Aorta (tissue), 5 donors: ENCODE results near the gene CD8B. TPM values are rescaled to one million over a fixed set of nuclear protein-coding genes. Genes with fewer than 3 reads are reported as not detected.
A peak's percentile ranks its signal among the peaks of the same experiment; 100 is the strongest.
"Not testable (repeated sequence)": the region's sequence is repeated elsewhere in the genome, so short reads cannot be mapped to it uniquely, and the experiment has no call there.

ENCODE experiments used
- ATAC-seq: fragments of 200-7000 bp; cut with Tn5 transposase; one replicate; pipeline ENCODE4 v1.9.1; 2022; ENCODE audit warnings: moderate library complexity; ENCODE audit not compliant: low FRiP score
- DNase-seq, 2 donors: peaks; one replicate each; pipeline ENCODE4 v3.0.0-alpha.2; 2020
- H3K27ac ChIP-seq, 2 donors: one replicate each; pipeline ENCODE4 v1.5.1; 2013; ENCODE audit warnings: low read length in 2 of 2, mild to moderate bottlenecking in 2 of 2, moderate library complexity in 2 of 2, control low read depth in 1 of 2, inconsistent platforms in 1 of 2, low read depth in 1 of 2
- H3K27me3 ChIP-seq, 2 donors: one replicate each; pipeline ENCODE4 v1.6.1; 2013; ENCODE audit warnings: control low read depth in 1 of 2, low read length in 1 of 2, mild to moderate bottlenecking in 1 of 2, moderate library complexity in 1 of 2; ENCODE audit not compliant: insufficient read depth in 2 of 2, control insufficient read depth in 1 of 2
- H3K36me3 ChIP-seq, 2 donors: one replicate each; pipeline ENCODE4 v1.6.1; 2013; ENCODE audit warnings: control low read depth in 1 of 2, low read length in 1 of 2, mild to moderate bottlenecking in 1 of 2; ENCODE audit not compliant: insufficient read depth in 2 of 2, control insufficient read depth in 1 of 2
- H3K4me1 ChIP-seq, 2 donors: one replicate each; pipeline ENCODE4 v1.6.1; 2013; ENCODE audit warnings: low read length in 2 of 2, control low read depth in 1 of 2, mild to moderate bottlenecking in 1 of 2, moderate library complexity in 1 of 2; ENCODE audit not compliant: insufficient read depth in 2 of 2, control insufficient read depth in 1 of 2
- H3K4me3 ChIP-seq, 2 donors: one replicate each; pipeline ENCODE4 v1.5.1; 2013; ENCODE audit warnings: low read length in 2 of 2, control low read depth in 1 of 2, mild to moderate bottlenecking in 1 of 2
- H3K9me3 ChIP-seq: one replicate; pipeline ENCODE4 v1.6.1; 2013; ENCODE audit warnings: mild to moderate bottlenecking, low read length; ENCODE audit not compliant: control insufficient read depth
- WGBS, 2 donors: extraction: QIAGEN DNeasy Blood & Tissue Kit; methylation state at CpG; one replicate each; pipeline ENCODE4 v1.1.7; 2013; 5-methylcytosine and 5-hydroxymethylcytosine counted together
- intact Hi-C, 2 donors: fragments of 100-400 bp; cut with DNase I; formaldehyde crosslinking; loops; one replicate each; pipeline versions ENCODE4 v1.14.2 to v1.15.0; 2022
- polyA plus RNA-seq, 2 donors: library from polyadenylated mRNA; stranded (reverse); fragments of 200-250 nt; gene quantifications; one replicate each; pipeline ENCODE4 v1.2.3, GENCODE V29; 2013
- total RNA-seq, 2 donors: library from RNA; stranded (reverse); fragmentation: NEBNext Ultra II Directional; extraction: Animal tissue kit (Norgen Biotek cat#: 25700); gene quantifications; one replicate each; pipeline ENCODE4 v1.2.1, GENCODE V29; 2021
- donor health status: healthy with polysubstance abuse.
- donor health status: Bipolar disorder and iron deficiency.
- donor health status: DM: no; HTN: no; CAD: no.
- donor health status: DM: no; HTN: no; CAD: no.
- donor health status: DM: yes; HTN: yes; CAD: no.

Gene CD8B
- total and polyA plus RNA-seq, 4 donors, result 1.2 to 3.0 (median 1.9) TPM; not detected in 1

- ATAC-seq, DNase-seq, H3K27me3 ChIP-seq, H3K4me3 ChIP-seq, H3K36me3 ChIP-seq, intact Hi-C loops, H3K4me1 ChIP-seq, H3K27ac ChIP-seq, H3K9me3 ChIP-seq: not testable (repeated sequence)
- 86 to 87% methylated on average over 6 of the region's 8 CpGs for WGBS, 2 donors
Observed at GRCh38 chr2:86841330-86841729, 20.4 kb downstream of the CD8B start.

GRCh38 chr2:86839871-86840548 lies 21.7 kb downstream of the CD8B start:
- H3K36me3 ChIP-seq, H3K4me1 ChIP-seq, H3K9me3 ChIP-seq, H3K4me3 ChIP-seq, DNase-seq, H3K27me3 ChIP-seq, H3K27ac ChIP-seq, intact Hi-C loops, ATAC-seq: not testable (repeated sequence)
- 85 to 91% methylated on average over 7 to 9 of the region's 11 CpGs for WGBS, 2 donors

GRCh38 chr2:86839455-86839854 lies 22.2 kb downstream of the CD8B start:
- H3K27me3 ChIP-seq, DNase-seq, H3K9me3 ChIP-seq, H3K4me3 ChIP-seq, intact Hi-C loops, H3K4me1 ChIP-seq, ATAC-seq, H3K36me3 ChIP-seq, H3K27ac ChIP-seq: not testable (repeated sequence)
- WGBS, 2 donors, result 95% methylated on average over 7 of the region's 7 CpGs

- H3K4me1 ChIP-seq, H3K9me3 ChIP-seq, intact Hi-C loops, H3K36me3 ChIP-seq, H3K4me3 ChIP-seq, H3K27ac ChIP-seq, ATAC-seq, H3K27me3 ChIP-seq, DNase-seq: not testable (repeated sequence)
- 73 to 79% methylated on average over 5 to 7 of the region's 7 CpGs for WGBS, 2 donors
Observed at GRCh38 chr2:86837714-86838113, 24.0 kb downstream of the CD8B start.

GRCh38 chr2:86836915-86837695 lies 24.6 kb downstream of the CD8B start:
- H3K4me1 ChIP-seq, H3K36me3 ChIP-seq, H3K9me3 ChIP-seq, H3K27ac ChIP-seq, H3K27me3 ChIP-seq, intact Hi-C loops, H3K4me3 ChIP-seq: not testable (repeated sequence)
- peak; percentile 84 for ATAC-seq
- WGBS, 2 donors, result 25 to 33% methylated on average over 15 to 18 of the region's 19 CpGs
- DNase-seq, result peak; percentile 83 to 87

- H3K27ac ChIP-seq, H3K4me1 ChIP-seq, H3K36me3 ChIP-seq, intact Hi-C loops, DNase-seq, H3K27me3 ChIP-seq, H3K4me3 ChIP-seq, H3K9me3 ChIP-seq, ATAC-seq: not testable (repeated sequence)
- WGBS, 2 donors, result 0 to 39% methylated on average over 1 to 4 of the region's 4 CpGs
Observed at GRCh38 chr2:86835548-86835889, 26.2 kb downstream of the CD8B start.

GRCh38 chr2:86833315-86833714 lies 28.4 kb downstream of the CD8B start:
- WGBS, 2 donors, result 74 to 84% methylated on average over 7 to 10 of the region's 10 CpGs
- Histone ChIP-seq H3K4me1 (no peaks in the 10 kb centered on the region), H3K27me3 (no peaks in the 10 kb centered on the region), H3K36me3 (no peaks in the 10 kb centered on the region), H3K9me3 (no peaks in the 10 kb centered on the region), H3K4me3 (no peak overlapping the region), H3K27ac (no peak overlapping the region)
- no peak for ATAC-seq
- DNase-seq, result no peak
- intact Hi-C loops, result no loop called here

- Histone ChIP-seq H3K4me1 (no peaks in the 10 kb centered on the region), H3K4me3 (no peak overlapping the region), H3K27ac (no peak overlapping the region), H3K36me3 (no peaks in the 10 kb centered on the region), H3K27me3 (no peaks in the 10 kb centered on the region), H3K9me3 (no peaks in the 10 kb centered on the region)
- intact Hi-C loops, result no loop called here
- no peak for DNase-seq
- 71 to 83% methylated on average over 7 of the region's 7 CpGs for WGBS, 2 donors
- ATAC-seq, result no peak
Observed at GRCh38 chr2:86832334-86833096, 29.2 kb downstream of the CD8B start.
